Right atrium auricular region (tissue), 2 donors: ENCODE measurements around the gene FBRSL1. TPM values are rescaled to one million over a fixed set of nuclear protein-coding genes. Genes with fewer than 3 reads are reported as not detected.

Experiments
- DNase-seq: peaks from one replicate; pipeline ENCODE4 v3.0.0-alpha.2; 2019; ENCODE audit warnings: low spot score
- H3K27ac ChIP-seq, 2 donors: fragments of 200-600 bp; sonication (generic); 1 replicate in 1 of 2; 2 replicates in 1 of 2; pipeline ENCODE4 v1.5.1; 2016 to 2019
- H3K27me3 ChIP-seq, 2 donors: fragments of 200-600 bp; sonication (generic); one replicate each; pipeline versions ENCODE4 v1.5.1 to v1.6.0; 2017 to 2019
- H3K36me3 ChIP-seq: fragments of 200-600 bp; sonication (generic); one replicate; pipeline ENCODE4 v1.5.1; 2016
- H3K4me1 ChIP-seq, 2 donors: fragments of 200-600 bp; sonication (generic); one replicate each; pipeline versions ENCODE4 v1.5.1 to v1.6.0; 2017 to 2019
- H3K4me3 ChIP-seq, 2 donors: fragments of 200-600 bp; sonication (generic); 1 replicate in 1 of 2; 2 replicates in 1 of 2; pipeline ENCODE4 v1.5.1; 2017 to 2019; ENCODE audit warnings: mild to moderate bottlenecking in 1 of 2, moderate library complexity in 1 of 2
- H3K9me3 ChIP-seq, 2 donors: fragments of 200-600 bp; sonication (generic); one replicate each; pipeline ENCODE4 v1.5.1; 2019
- CTCF ChIP-seq, 2 donors: fragments of 200-600 bp; sonication (generic); IDR thresholded peaks; one replicate each; pipeline ENCODE4 v1.5.1; 2019; ENCODE audit warnings: antibody characterized with exemption in 2 of 2
- total RNA-seq, 2 donors: library from RNA; depleted of rRNA; stranded (reverse); fragments of >200 nt; gene quantifications; one replicate each; pipeline ENCODE4 v1.1.0, GENCODE V29; 2016

The FBRSL1 gene
- total RNA-seq, 2 donors from 2014 or later: 19.3 to 20.4 TPM

GRCh38 chr12:132507656-132508490 is 17.9 kb downstream of the FBRSL1 start:
- DNase-seq: no peak
- H3K36me3 ChIP-seq: peaks cover 24% of the 10 kb centered on the region
- no peak for TF ChIP-seq CTCF (IDR thresholded peaks at IDR 0.05)
- peak overlapping the region in 1 of 2 donors; percentile 30 for H3K4me3 ChIP-seq
- H3K9me3 ChIP-seq: no peaks in the 10 kb centered on the region
- peaks cover 0 to 53% of the 10 kb centered on the region in 2 donors for H3K4me1 ChIP-seq
- no peaks in the 10 kb centered on the region for H3K27me3 ChIP-seq
- H3K27ac ChIP-seq: peak overlapping the region; percentile 85 to 89

- H3K27ac ChIP-seq: peak overlapping the region in 1 of 2 donors; percentile 85
- no peak overlapping the region for H3K4me3 ChIP-seq
- no peaks in the 10 kb centered on the region for H3K9me3 ChIP-seq
- H3K27me3 ChIP-seq: no peaks in the 10 kb centered on the region
- H3K4me1 ChIP-seq: peaks cover 0 to 53% of the 10 kb centered on the region in 2 donors
- no peak for DNase-seq
- TF ChIP-seq CTCF (IDR thresholded peaks at IDR 0.05): no peak
- peaks cover 24% of the 10 kb centered on the region for H3K36me3 ChIP-seq
Observed at GRCh38 chr12:132508491-132508740, 18.5 kb downstream of the FBRSL1 start.

- DNase-seq: no peak
- no peaks in the 10 kb centered on the region for H3K9me3 ChIP-seq
- H3K4me1 ChIP-seq: peaks cover 0 to 53% of the 10 kb centered on the region in 2 donors
- H3K4me3 ChIP-seq: no peak overlapping the region
- TF ChIP-seq CTCF (IDR thresholded peaks at IDR 0.05): no peak
- H3K27me3 ChIP-seq: no peaks in the 10 kb centered on the region
- H3K27ac ChIP-seq: no peak overlapping the region
- peaks cover 24% of the 10 kb centered on the region for H3K36me3 ChIP-seq
Observed at GRCh38 chr12:132508860-132509732, 19.1 kb downstream of the FBRSL1 start.

GRCh38 chr12:132510111-132510724 is 20.3 kb downstream of the FBRSL1 start:
- H3K27me3 ChIP-seq: no peaks in the 10 kb centered on the region
- no peak for TF ChIP-seq CTCF (IDR thresholded peaks at IDR 0.05)
- H3K36me3 ChIP-seq: peaks cover 28% of the 10 kb centered on the region
- no peaks in the 10 kb centered on the region for H3K9me3 ChIP-seq
- H3K4me3 ChIP-seq: no peak overlapping the region
- no peak overlapping the region for H3K27ac ChIP-seq
- no peak for DNase-seq
- H3K4me1 ChIP-seq: peaks cover 0 to 49% of the 10 kb centered on the region in 2 donors

- Histone ChIP-seq H3K27me3 (no peaks in the 10 kb centered on the region), H3K36me3 (peaks cover 28% of the 10 kb centered on the region), H3K27ac (no peak overlapping the region), H3K4me1 (peaks cover 0 to 42% of the 10 kb centered on the region in 2 donors), H3K9me3 (no peaks in the 10 kb centered on the region), H3K4me3 (no peak overlapping the region)
- no peak for TF ChIP-seq CTCF (IDR thresholded peaks at IDR 0.05)
- DNase-seq: no peak
Observed at GRCh38 chr12:132510746-132511477, 21.0 kb downstream of the FBRSL1 start.
